Neural cell (in vitro differentiated cells): ENCODE measurements around the gene F2. TPM values are rescaled to one million over a fixed set of nuclear protein-coding genes. Genes with fewer than 3 reads are reported as not detected.
"Not testable (repeated sequence)": the region's sequence is repeated elsewhere in the genome, so short reads cannot be mapped to it uniquely, and the experiment has no call there.

ENCODE experiments used
- H2AFZ ChIP-seq: fragments of 200-600, 300-800 bp; sonication (generic), shearing (Covaris generic); 2 replicates; pipeline ENCODE4 v1.6.0; 2014; ENCODE audit warnings: low read depth, mild to moderate bottlenecking, antibody characterized with exemption, low read length, moderate library complexity
- H3F3A ChIP-seq: fragments of 200-600 bp; shearing (Covaris generic); 2 replicates; pipeline ENCODE4 v1.6.1; 2016; ENCODE audit warnings: mild to moderate bottlenecking, moderate library complexity, mixed read lengths, antibody characterized with exemption, low read length; ENCODE audit not compliant: insufficient read depth, poor library complexity, severe bottlenecking
- H3K27ac ChIP-seq: fragments of 200-600, 300-800 bp; sonication (generic), shearing (Covaris generic); 2 replicates; pipeline ENCODE4 v1.5.1; 2014; ENCODE audit warnings: mild to moderate bottlenecking, low read length, moderate library complexity
- H3K27me3 ChIP-seq: fragments of 300-800, 200-600 bp; sonication (generic), shearing (Covaris generic); 2 replicates; pipeline ENCODE4 v1.6.0; 2014; ENCODE audit warnings: mild to moderate bottlenecking, low read depth, low read length, moderate library complexity; ENCODE audit not compliant: insufficient read depth
- H3K36me3 ChIP-seq: fragments of 300-800, 200-600 bp; sonication (generic), shearing (Covaris generic); 2 replicates; pipeline ENCODE4 v1.5.1; 2014; ENCODE audit warnings: mild to moderate bottlenecking, antibody characterized with exemption, low read length, moderate library complexity; ENCODE audit not compliant: insufficient read depth
- H3K4me2 ChIP-seq: fragments of 300-800, 200-600 bp; sonication (generic), shearing (Covaris generic); 2 replicates; pipeline ENCODE4 v1.6.0; 2014; ENCODE audit warnings: mild to moderate bottlenecking, low read length
- H3K4me3 ChIP-seq: fragments of 300-800, 200-600 bp; sonication (generic), shearing (Covaris generic); 2 replicates; pipeline ENCODE4 v1.5.1; 2014; ENCODE audit warnings: mild to moderate bottlenecking, low read length, moderate library complexity
- H3K79me2 ChIP-seq: fragments of 200-600 bp; shearing (Covaris generic); replicated peaks from 2 replicates; pipeline ENCODE4 v1.6.0; 2014; ENCODE audit warnings: mild to moderate bottlenecking, low read length, moderate library complexity; ENCODE audit not compliant: insufficient read depth
- H3K9ac ChIP-seq: fragments of 300-800, 200-600 bp; sonication (generic), shearing (Covaris generic); 2 replicates; pipeline ENCODE4 v1.6.1; 2016; ENCODE audit warnings: mild to moderate bottlenecking, low read length, mixed read lengths
- H3K9me2 ChIP-seq: fragments of 200-600 bp; shearing (Covaris generic); 2 replicates; pipeline ENCODE4 v1.6.1; 2016; ENCODE audit warnings: mild to moderate bottlenecking, low read length, mixed read lengths; ENCODE audit not compliant: insufficient read depth
- H3K9me3 ChIP-seq: fragments of 200-600, 300-800 bp; sonication (generic), shearing (Covaris generic); 2 replicates; pipeline ENCODE4 v1.6.1; 2016; ENCODE audit warnings: mild to moderate bottlenecking, mixed run types, low read length, moderate library complexity, mixed read lengths
- H4K20me1 ChIP-seq: fragments of 200-600 bp; shearing (Covaris generic); 2 replicates; pipeline ENCODE4 v1.6.1; 2016; ENCODE audit warnings: mild to moderate bottlenecking, mixed run types; ENCODE audit not compliant: insufficient read depth
- CTCF ChIP-seq: fragments of 450-650 bp; IDR thresholded peaks from 2 replicates; pipeline ENCODE4 v1.5.1; 2014; ENCODE audit warnings: antibody characterized with exemption, mild to moderate bottlenecking, moderate library complexity; ENCODE audit not compliant: poor library complexity, severe bottlenecking
- EP300 ChIP-seq: fragments of 450-650 bp; conservative IDR thresholded peaks from 2 replicates; pipeline ENCODE4 v1.6.1; 2014; ENCODE audit warnings: antibody characterized with exemption, mild to moderate bottlenecking, moderate library complexity; ENCODE audit not compliant: poor library complexity, severe bottlenecking
- EZH2 ChIP-seq: fragments of 200-600, 300-800 bp; shearing (Covaris generic), sonication (generic); IDR thresholded peaks from 2 replicates; pipeline ENCODE4 v1.6.1; 2014; ENCODE audit warnings: antibody characterized with exemption, low read length, borderline replicate concordance, mild to moderate bottlenecking; ENCODE audit not compliant: insufficient read depth, poor library complexity, severe bottlenecking
- MXI1 ChIP-seq: fragments of 450-650 bp; conservative IDR thresholded peaks from 2 replicates; pipeline ENCODE4 v1.6.1; 2014; ENCODE audit warnings: antibody characterized with exemption, mild to moderate bottlenecking; ENCODE audit not compliant: poor library complexity, severe bottlenecking
- POLR2AphosphoS5 ChIP-seq: IDR thresholded peaks from 2 replicates; pipeline ENCODE4 v1.6.1; 2012
- RAD21 ChIP-seq: fragments of 450-650 bp; conservative IDR thresholded peaks from 2 replicates; pipeline ENCODE4 v1.6.1; 2014; ENCODE audit warnings: antibody characterized with exemption, mild to moderate bottlenecking, moderate library complexity
- REST ChIP-seq: IDR thresholded peaks from 2 replicates; pipeline ENCODE4 v1.6.1; 2012; ENCODE audit warnings: borderline replicate concordance
- SMC3 ChIP-seq: fragments of 450-650 bp; conservative IDR thresholded peaks from 2 replicates; pipeline ENCODE4 v1.6.1; 2014; ENCODE audit warnings: antibody characterized with exemption, mild to moderate bottlenecking, moderate library complexity; ENCODE audit not compliant: poor library complexity
- TAF1 ChIP-seq: IDR thresholded peaks from 2 replicates; pipeline ENCODE4 v1.6.1; 2012; ENCODE audit warnings: low read depth
- polyA minus RNA-seq: library from RNA; depleted of rRNA, polyadenylated mRNA; stranded (reverse); fragments of >200 nt; gene quantifications from 2 replicates; pipeline ENCODE4 v1.2.3, GENCODE V29; 2014
- polyA plus RNA-seq: library from polyadenylated mRNA; depleted of rRNA; stranded (reverse); fragments of >200 nt; gene quantifications from 2 replicates; pipeline ENCODE4 v1.2.3, GENCODE V29; 2014

Gene F2
- polyA plus RNA-seq (0.40 and 0.94 TPM in 2 replicates), polyA minus RNA-seq (0.35 TPM in 1 of 2 replicates, not detected in the other)

GRCh38 chr11:46719048-46719542 is at the start of gene F2:
F2 (plus strand) TSS chr11:46719213; CDS start chr11:46719236, 23 bp downstream.
- no peak for TF ChIP-seq SMC3
- no peak for TF ChIP-seq RAD21
- no peak for TF ChIP-seq POLR2AphosphoS5
- TF ChIP-seq TAF1 = no peak
- TF ChIP-seq EP300 = no peak
- TF ChIP-seq MXI1 = no peak
- H3K27ac ChIP-seq = no peak within 1 kb of the TSS
- no peaks in the 10 kb centered on the region for H3K9me3 ChIP-seq
- no peaks in the 10 kb centered on the region for H4K20me1 ChIP-seq
- no peak within 1 kb of the TSS for H3K4me3 ChIP-seq
- H3K9ac ChIP-seq = no peak within 1 kb of the TSS
- no peak within 1 kb of the TSS for H3K4me2 ChIP-seq
- no peaks in the 10 kb centered on the region for H3K36me3 ChIP-seq
- no peak within 1 kb of the TSS for H2AFZ ChIP-seq
- H3F3A ChIP-seq = no peaks in the 10 kb centered on the region
- no peaks in the 10 kb centered on the region for H3K79me2 ChIP-seq
- H3K9me2 ChIP-seq = no peaks in the 10 kb centered on the region
- no peaks in the 10 kb centered on the region for H3K27me3 ChIP-seq

GRCh38 chr11:46669711-46670139 is 49.3 kb upstream of the F2 start:
- H3K27ac ChIP-seq = no peak overlapping the region
- H3K27me3 ChIP-seq = no peaks in the 10 kb centered on the region
- no peaks in the 10 kb centered on the region for H4K20me1 ChIP-seq
- no peaks in the 10 kb centered on the region for H3K9me2 ChIP-seq
- H3F3A ChIP-seq = no peaks in the 10 kb centered on the region
- H2AFZ ChIP-seq = no peak overlapping the region
- H3K79me2 ChIP-seq = no peaks in the 10 kb centered on the region
- no peaks in the 10 kb centered on the region for H3K36me3 ChIP-seq
- H3K9ac ChIP-seq = no peak overlapping the region
- no peaks in the 10 kb centered on the region for H3K9me3 ChIP-seq
- no peak for TF ChIP-seq TAF1
- TF ChIP-seq REST = no peak
- no peak for TF ChIP-seq SMC3
- no peak overlapping the region for H3K4me2 ChIP-seq
- H3K4me3 ChIP-seq = no peak overlapping the region

- not testable (repeated sequence) for H3K4me3 ChIP-seq, H3K9me3 ChIP-seq, H3K79me2 ChIP-seq, H3K4me2 ChIP-seq, H3K27ac ChIP-seq, H3F3A ChIP-seq, H3K27me3 ChIP-seq, H3K36me3 ChIP-seq, H4K20me1 ChIP-seq, H2AFZ ChIP-seq, H3K9ac ChIP-seq, H3K9me2 ChIP-seq
Measured at GRCh38 chr11:46670521-46670920, 48.5 kb upstream of the F2 start.

GRCh38 chr11:46671958-46672315 is 47.1 kb upstream of the F2 start:
- Histone ChIP-seq H3K36me3 (no peaks in the 10 kb centered on the region), H3K27ac (no peak overlapping the region), H3K9ac (no peak overlapping the region), H2AFZ (no peak overlapping the region), H3K9me2 (no peaks in the 10 kb centered on the region), H3K9me3 (no peaks in the 10 kb centered on the region), H3K27me3 (no peaks in the 10 kb centered on the region), H3K4me2 (no peak overlapping the region), H3K4me3 (no peak overlapping the region), H4K20me1 (no peaks in the 10 kb centered on the region), H3F3A (no peaks in the 10 kb centered on the region), H3K79me2 (no peaks in the 10 kb centered on the region)
- TF ChIP-seq EZH2 (no peak), CTCF (no peak), POLR2AphosphoS5 (no peak), SMC3 (no peak), TAF1 (no peak), MXI1 (no peak), EP300 (no peak), REST (no peak), RAD21 (no peak)
